Colonic mucosa (tissue), 4 donors: ENCODE measurements around the gene SPATA20. TPM values are rescaled to one million over a fixed set of nuclear protein-coding genes. Genes with fewer than 3 reads are reported as not detected.

Source experiments
- DNase-seq: peaks from one replicate; pipeline ENCODE4 v3.0.0-alpha.2; 2020
- H3K27ac ChIP-seq: fragments of 200-600 bp; one replicate; pipeline ENCODE4 v1.8.0; 2021
- H3K27me3 ChIP-seq: fragments of 200-600 bp; one replicate; pipeline ENCODE4 v1.8.0; 2021
- H3K36me3 ChIP-seq: fragments of 200-600 bp; one replicate; pipeline ENCODE4 v1.8.0; 2021
- H3K4me1 ChIP-seq: fragments of 200-600 bp; one replicate; pipeline ENCODE4 v1.8.0; 2021; ENCODE audit warnings: mild to moderate bottlenecking
- H3K4me3 ChIP-seq: fragments of 200-600 bp; one replicate; pipeline ENCODE4 v1.8.0; 2021
- H3K9ac ChIP-seq, 2 donors: one replicate each; pipeline ENCODE4 v1.7.0; 2013; ENCODE audit warnings: control low read depth in 2 of 2, low read depth in 2 of 2, low read length in 2 of 2
- H3K9me3 ChIP-seq: fragments of 200-600 bp; one replicate; pipeline ENCODE4 v1.8.0; 2021
- intact Hi-C: fragments of 100-400 bp; cut with DNase I; formaldehyde crosslinking; loops from one replicate; pipeline ENCODE4 v1.14.1; 2022
- total RNA-seq, 2 donors: library from RNA; stranded (reverse); fragmentation: NEBNext Ultra II Directional in 1 of 2; extraction: Animal tissue kit (Norgen Biotek cat#: 25700) in 1 of 2; gene quantifications; one replicate each; pipeline ENCODE4 v1.2.1, GENCODE V29; 2021
- TF ChIP-seq, protein P1 (sequence below): fragments of 200-600 bp; IDR thresholded peaks from one replicate; pipeline ENCODE4 v1.8.0; 2022; ENCODE audit warnings: antibody characterized with exemption, mild to moderate bottlenecking
- donor health status: healthy.
- donor health status: DM: no; HTN: no; CAD: no.
- donor health status: DM: no; HTN: no; CAD: no.

The SPATA20 gene
- 10 to 100 TPM; 41.6 to 53.1 TPM for total RNA-seq

DNA sequence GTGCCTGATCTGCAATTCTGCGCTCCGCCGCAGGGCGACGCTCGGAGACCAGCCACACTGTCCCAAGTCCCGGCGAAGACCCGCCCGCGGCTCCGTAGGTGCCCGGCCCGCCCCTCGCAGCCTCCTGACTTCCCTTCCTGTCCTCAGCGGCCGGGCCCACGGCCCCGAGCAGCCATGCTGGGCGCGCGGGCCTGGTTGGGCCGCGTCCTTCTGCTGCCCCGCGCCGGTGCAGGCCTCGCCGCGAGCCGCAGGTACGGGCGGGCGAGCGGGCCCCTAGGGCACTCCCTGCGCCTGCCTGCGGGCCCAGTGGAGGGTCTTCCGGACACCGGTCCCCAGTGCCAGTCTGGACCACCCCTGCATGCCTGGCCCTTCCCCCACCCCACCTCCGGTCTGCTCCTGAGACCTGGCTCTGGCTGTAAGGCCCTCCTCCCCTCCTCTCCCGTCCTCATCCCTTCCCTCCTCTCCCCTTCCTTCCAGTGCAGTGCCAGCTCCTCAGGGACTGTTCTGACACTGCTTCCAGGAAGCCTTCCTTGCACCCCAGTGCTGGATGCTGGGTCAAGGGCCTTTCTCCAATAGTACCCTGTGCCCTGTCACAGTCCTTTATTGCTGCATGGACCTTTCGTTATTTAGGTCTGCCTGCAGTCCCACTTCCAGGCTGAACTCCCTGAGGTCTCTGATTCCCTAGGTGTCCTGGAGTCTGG is at the start of gene SPATA20:
TSS of gene SPATA20 (plus strand) at position 140 of the 701 bp plus-strand sequence. CDS start at position 175, 35 bp downstream.
- H3K9ac ChIP-seq: peak within 1 kb of the TSS; percentile 80 to 82
- intact Hi-C loops: loop anchor here (5.0 to 10.0 kb wide), 2 partner anchors 295 to 408 kb away; no protein-coding TSS in a partner anchor
- no peaks in the 10 kb centered on the region for H3K4me1 ChIP-seq
- H3K4me3 ChIP-seq: peak within 1 kb of the TSS; percentile 77
- no peaks in the 10 kb centered on the region for H3K36me3 ChIP-seq
- H3K27me3 ChIP-seq: no peaks in the 10 kb centered on the region
- peak; percentile 94 for DNase-seq
- no peaks in the 10 kb centered on the region for H3K9me3 ChIP-seq
- H3K27ac ChIP-seq: peak within 1 kb of the TSS; percentile 81
- TF ChIP-seq, protein P1, sequence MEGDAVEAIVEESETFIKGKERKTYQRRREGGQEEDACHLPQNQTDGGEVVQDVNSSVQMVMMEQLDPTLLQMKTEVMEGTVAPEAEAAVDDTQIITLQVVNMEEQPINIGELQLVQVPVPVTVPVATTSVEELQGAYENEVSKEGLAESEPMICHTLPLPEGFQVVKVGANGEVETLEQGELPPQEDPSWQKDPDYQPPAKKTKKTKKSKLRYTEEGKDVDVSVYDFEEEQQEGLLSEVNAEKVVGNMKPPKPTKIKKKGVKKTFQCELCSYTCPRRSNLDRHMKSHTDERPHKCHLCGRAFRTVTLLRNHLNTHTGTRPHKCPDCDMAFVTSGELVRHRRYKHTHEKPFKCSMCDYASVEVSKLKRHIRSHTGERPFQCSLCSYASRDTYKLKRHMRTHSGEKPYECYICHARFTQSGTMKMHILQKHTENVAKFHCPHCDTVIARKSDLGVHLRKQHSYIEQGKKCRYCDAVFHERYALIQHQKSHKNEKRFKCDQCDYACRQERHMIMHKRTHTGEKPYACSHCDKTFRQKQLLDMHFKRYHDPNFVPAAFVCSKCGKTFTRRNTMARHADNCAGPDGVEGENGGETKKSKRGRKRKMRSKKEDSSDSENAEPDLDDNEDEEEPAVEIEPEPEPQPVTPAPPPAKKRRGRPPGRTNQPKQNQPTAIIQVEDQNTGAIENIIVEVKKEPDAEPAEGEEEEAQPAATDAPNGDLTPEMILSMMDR: peak; percentile 97

DNA sequence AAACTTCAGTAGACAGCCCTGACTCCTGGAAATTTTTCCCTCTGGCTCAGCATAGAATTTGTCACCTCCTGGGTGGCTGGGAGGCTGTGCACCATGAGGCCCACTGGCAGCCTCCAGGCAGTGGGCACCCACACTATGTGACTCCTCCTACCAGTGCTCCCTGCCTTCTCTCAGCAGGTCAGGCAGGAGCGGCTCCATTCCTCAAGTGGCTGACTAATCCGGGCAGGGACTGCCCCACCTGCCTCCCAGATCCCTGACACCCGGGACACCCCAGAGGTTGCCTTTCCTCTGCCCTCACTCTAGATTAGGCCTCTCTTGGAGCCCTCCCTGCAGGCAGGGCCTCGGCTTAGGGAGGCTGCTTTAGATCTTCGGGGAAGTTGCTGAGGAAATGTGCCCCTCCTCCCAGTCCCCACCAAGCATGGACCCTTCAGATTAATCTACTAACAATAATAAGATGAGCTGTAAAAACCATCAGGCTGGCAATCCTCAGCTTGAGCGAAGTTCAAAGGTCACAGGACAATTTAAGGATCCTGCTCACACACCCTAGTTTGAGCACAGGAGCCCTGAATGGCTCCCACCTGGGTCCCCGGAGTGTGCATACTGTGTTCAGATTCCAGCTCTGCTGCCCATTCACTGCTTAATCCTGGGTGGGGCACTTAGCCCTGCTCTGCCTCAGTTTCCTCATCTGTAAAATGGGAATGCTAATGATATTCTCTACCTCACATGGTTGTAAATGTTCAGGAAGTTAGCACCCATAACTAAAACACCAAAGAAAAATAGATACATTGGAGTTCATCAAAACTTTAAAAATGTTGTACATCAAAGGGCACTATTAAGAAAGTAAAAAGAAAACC is 48.7 kb upstream of the SPATA20 start:
- H3K4me1 ChIP-seq: no peaks in the 10 kb centered on the region
- intact Hi-C loops: no loop called here
- H3K27me3 ChIP-seq: no peaks in the 10 kb centered on the region
- H3K36me3 ChIP-seq: no peaks in the 10 kb centered on the region
- H3K9me3 ChIP-seq: no peaks in the 10 kb centered on the region
- H3K9ac ChIP-seq: no peak overlapping the region
- TF ChIP-seq, protein P1: no peak
- no peak for DNase-seq
- no peak overlapping the region for H3K4me3 ChIP-seq
- H3K27ac ChIP-seq: no peak overlapping the region

DNA sequence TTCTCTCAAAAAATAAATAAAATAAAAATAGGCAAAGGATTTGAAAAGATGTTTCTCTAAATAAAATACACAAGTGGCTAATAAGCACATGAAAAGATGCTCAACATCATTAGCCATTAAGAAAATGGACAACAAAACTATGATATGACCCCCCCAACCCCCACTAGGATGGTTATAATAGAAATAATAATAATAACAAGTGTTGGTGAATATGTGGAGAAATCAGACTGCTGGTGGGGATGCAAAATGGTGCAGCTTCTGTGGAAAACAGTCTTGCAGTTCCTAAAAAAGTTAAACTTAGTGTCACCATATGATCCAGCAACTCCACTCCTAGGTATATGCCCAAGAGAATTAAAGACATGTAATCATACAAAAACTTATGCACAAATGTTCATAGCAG is 47.7 kb upstream of the SPATA20 start:
- Histone ChIP-seq H3K9ac (no peak overlapping the region), H3K9me3 (no peaks in the 10 kb centered on the region), H3K4me3 (no peak overlapping the region), H3K36me3 (no peaks in the 10 kb centered on the region), H3K27ac (no peak overlapping the region), H3K4me1 (no peaks in the 10 kb centered on the region), H3K27me3 (no peaks in the 10 kb centered on the region)
- TF ChIP-seq, protein P1: no peak
- intact Hi-C loops: no loop called here
- DNase-seq: no peak

DNA sequence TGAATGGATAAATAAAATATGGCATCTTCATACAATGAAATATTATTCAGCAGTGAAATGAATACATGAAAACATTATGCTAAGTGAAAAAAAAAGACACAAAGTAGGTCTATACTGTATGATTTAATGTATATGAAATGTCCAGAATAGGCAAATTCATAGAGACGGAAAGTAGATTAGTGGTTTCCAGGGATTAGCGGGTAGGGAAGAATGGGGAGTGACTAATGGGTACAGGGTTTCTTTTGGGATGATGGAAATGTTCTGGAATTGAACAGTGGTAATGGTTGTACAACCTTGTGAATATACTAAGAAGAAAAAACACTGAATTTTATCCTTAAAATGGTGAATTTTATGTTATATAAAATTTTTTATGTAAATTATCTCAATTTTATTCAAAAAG is 47.3 kb upstream of the SPATA20 start:
- intact Hi-C loops: no loop called here
- no peak overlapping the region for H3K27ac ChIP-seq
- H3K36me3 ChIP-seq: no peaks in the 10 kb centered on the region
- no peaks in the 10 kb centered on the region for H3K4me1 ChIP-seq
- no peak for DNase-seq
- no peak overlapping the region for H3K4me3 ChIP-seq
- H3K27me3 ChIP-seq: no peaks in the 10 kb centered on the region
- no peak overlapping the region for H3K9ac ChIP-seq
- TF ChIP-seq, protein P1: no peak
- no peaks in the 10 kb centered on the region for H3K9me3 ChIP-seq

DNA sequence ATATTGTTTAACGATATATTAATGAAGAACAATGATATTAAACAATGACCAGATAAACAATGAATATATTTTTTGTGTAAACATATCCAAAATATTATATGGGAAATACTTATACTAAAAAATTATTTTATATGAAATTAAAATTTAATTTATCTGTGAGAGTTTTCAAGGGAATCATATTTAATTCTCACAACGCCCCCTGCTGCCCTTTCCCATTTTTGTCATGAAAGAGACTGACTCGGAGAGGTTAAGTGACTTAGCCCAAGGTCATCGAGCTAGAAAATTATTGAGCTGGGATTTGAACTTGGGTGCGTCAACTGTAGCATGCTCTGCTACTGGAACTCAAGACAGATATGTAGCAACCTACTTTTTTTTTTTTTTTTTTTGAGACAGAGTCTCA is 45.9 kb upstream of the SPATA20 start:
- TF ChIP-seq, protein P1: no peak
- no peaks in the 10 kb centered on the region for H3K36me3 ChIP-seq
- peak; percentile 70 for DNase-seq

More for the DNA sequence above, 45.9 kb upstream of the SPATA20 start:
- Histone ChIP-seq H3K9me3 (no peaks in the 10 kb centered on the region), H3K27me3 (no peaks in the 10 kb centered on the region), H3K27ac (no peak overlapping the region), H3K9ac (no peak overlapping the region), H3K4me3 (no peak overlapping the region), H3K4me1 (no peaks in the 10 kb centered on the region)
- intact Hi-C loops: no loop called here
